LNCaP clone FGC (cell line): ENCODE measurements around the gene SCYL1.

Experiments used
- DNase-seq: peaks from one replicate; pipeline ENCODE4 v3.0.0-alpha.2; 2011; ENCODE audit warnings: low read depth
- H3K4me3 ChIP-seq: 2 replicates; pipeline ENCODE4 v1.5.1; 2011; ENCODE audit warnings: mild to moderate bottlenecking, low read depth, low read length, control low read depth
- TF ChIP-seq, protein P1 (sequence below): IDR thresholded peaks from 2 replicates; pipeline ENCODE4 v1.5.1; 2012; ENCODE audit warnings: mild to moderate bottlenecking; ENCODE audit not compliant: control insufficient read depth, insufficient read depth; ENCODE audit errors: extremely low read depth

The SCYL1 gene

DNA sequence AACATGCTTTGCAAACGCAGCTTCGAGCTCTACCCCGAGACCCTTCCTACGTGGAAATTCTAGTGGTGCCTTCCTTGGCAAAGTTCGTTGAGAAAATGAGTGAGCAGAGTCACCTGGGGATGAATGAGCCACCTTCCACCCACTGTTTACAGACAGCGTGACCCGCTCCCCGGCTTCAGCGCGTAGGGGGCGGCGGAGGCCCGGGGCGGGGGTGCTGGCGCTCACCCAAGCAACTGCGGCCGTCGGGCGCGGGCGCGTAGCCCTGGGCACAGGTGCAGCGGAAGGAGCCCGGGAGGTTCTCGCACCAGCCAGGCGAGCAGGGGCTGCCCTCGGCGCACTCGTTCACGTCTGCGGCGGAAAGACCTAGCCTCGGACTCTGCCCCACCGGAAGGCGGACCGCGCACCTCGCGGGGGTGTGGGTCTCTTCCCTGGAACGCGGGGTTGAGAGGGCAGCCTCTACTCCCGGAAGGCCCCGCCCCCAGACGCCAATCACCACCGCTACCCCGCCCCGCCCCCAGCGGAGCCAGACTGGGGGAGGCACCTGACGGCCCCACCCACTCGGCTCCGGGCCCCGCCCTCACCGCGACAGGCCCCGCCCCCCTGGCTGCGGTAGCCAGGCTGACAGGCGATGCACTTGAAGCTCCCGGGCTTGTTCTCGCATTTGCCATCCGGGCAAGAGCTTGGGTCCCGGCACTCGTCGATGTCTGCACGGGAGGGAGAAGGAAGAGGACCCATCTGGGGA is 21.5 kb downstream of the SCYL1 start:
- no peak for DNase-seq
- peak overlapping the region; percentile 42 for H3K4me3 ChIP-seq
- TF ChIP-seq, protein P1, sequence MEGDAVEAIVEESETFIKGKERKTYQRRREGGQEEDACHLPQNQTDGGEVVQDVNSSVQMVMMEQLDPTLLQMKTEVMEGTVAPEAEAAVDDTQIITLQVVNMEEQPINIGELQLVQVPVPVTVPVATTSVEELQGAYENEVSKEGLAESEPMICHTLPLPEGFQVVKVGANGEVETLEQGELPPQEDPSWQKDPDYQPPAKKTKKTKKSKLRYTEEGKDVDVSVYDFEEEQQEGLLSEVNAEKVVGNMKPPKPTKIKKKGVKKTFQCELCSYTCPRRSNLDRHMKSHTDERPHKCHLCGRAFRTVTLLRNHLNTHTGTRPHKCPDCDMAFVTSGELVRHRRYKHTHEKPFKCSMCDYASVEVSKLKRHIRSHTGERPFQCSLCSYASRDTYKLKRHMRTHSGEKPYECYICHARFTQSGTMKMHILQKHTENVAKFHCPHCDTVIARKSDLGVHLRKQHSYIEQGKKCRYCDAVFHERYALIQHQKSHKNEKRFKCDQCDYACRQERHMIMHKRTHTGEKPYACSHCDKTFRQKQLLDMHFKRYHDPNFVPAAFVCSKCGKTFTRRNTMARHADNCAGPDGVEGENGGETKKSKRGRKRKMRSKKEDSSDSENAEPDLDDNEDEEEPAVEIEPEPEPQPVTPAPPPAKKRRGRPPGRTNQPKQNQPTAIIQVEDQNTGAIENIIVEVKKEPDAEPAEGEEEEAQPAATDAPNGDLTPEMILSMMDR, result no peak

DNA sequence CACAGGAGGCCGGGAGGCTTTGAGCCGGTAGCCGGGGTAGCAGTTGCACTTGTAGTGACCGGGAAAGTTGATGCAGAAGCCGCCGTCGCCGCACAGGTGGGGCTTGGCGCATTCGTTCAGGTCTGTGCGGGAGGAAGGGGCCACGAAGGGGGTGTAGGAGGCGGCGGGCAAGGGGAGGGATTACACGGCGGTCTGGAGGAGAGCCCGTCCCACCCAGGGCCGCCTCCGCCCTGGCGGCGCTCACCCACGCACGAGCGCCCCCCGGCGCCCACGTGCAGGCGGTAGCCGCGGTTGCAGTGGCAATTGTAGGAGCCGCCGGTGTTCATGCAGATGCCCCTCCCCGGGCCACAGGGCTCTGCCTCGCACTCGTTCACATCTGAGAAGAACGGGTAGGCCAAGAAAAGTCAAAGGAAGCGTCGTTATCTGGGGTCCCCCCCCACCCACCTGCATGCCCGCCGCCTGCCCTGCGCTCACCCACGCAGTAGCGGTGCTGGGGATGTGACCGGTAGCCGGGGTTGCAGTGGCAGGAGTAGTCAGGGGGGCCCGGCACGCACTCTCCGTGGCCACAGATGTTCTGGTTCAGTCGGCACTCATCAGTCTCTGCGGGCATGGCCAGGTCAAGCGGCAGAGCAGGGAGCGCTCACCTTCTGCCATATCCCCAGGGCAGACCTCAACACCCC is 22.7 kb downstream of the SCYL1 start:
- no peak for DNase-seq
- TF ChIP-seq, protein P1, result no peak
- H3K4me3 ChIP-seq, result no peak overlapping the region

DNA sequence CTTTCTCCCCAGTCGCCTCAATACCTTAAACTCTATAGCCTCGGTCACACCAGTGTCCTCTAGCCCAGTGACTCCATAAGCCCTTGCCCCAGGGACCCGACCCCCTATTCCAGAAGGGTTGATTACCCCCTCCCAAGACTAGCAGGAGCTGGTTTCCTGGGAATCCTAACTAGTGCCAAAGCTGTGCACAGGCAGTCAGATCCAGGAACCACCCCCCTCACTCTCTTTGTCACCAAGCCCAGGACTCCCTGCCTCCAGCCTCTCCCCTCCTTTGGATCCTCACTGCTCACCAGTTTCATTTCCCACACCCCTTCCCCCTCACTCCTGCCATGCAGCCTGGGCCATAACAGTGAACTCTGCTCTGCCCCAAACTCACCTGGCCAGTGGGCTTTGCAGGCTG is 23.5 kb downstream of the SCYL1 start:
- no peak for DNase-seq
- TF ChIP-seq, protein P1, result no peak
- no peak overlapping the region for H3K4me3 ChIP-seq

DNA sequence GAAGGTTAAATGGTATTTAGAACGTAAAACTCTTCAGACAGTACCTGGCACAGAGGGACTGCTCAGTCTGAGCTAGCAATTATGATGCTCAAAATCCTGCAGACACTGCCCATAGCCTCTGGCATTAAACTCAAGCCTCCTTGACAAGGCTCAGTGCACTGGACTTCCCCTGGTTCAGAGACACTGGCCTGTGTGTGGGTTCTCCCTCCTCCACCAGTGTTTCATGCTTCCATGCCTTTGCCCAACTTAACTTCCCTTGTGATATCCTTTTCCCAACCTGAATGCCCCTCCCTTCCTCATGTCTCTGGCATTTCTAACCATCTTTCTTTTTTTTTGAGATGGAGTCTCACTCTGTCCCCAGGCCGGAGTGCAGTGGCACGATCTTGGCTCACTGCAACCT is 24.2 kb downstream of the SCYL1 start:
- DNase-seq, result no peak
- H3K4me3 ChIP-seq, result no peak overlapping the region
- TF ChIP-seq, protein P1, result no peak

DNA sequence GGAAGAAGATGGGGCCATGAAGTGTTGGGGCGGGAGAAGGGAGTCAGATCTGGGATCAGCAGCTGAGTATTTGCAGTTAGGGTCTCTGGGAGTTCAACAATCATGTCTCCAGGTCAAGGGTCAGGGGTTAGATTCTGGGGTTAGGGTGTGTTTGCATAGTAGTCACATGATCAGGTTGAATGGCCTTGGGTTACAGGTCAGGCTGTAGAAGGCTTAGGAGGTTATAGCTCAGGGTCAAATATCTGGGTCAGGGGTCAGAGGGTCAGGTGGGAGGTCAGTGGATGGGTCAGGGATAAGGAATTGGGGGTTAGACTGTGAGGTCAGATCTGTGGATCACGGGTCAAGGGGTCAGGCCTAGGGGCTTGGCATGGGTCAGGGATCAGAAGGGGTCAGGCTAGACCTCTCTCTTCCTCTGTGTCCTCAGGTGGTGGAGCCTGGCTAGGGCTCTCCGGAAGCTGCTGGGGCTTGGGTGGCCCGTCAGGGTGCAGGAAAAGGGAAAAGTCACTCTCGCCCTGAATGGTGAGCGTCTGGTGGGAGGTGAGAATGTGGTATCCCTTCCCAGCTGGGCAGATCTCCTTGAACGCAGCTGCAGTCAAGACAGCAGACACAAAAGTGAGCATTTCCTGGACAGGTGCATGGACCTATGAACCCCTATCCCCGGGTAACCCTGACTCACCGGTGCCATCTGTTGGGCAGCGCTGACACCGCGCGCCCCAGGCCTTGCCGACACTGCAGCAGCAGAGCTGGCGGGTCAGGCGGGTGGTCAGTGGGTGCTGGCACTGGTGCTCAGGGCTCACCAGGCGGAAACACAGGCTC is 26.9 kb downstream of the SCYL1 start:
- TF ChIP-seq, protein P1, result peak; percentile 77
- no peak for DNase-seq
- no peak overlapping the region for H3K4me3 ChIP-seq

DNA sequence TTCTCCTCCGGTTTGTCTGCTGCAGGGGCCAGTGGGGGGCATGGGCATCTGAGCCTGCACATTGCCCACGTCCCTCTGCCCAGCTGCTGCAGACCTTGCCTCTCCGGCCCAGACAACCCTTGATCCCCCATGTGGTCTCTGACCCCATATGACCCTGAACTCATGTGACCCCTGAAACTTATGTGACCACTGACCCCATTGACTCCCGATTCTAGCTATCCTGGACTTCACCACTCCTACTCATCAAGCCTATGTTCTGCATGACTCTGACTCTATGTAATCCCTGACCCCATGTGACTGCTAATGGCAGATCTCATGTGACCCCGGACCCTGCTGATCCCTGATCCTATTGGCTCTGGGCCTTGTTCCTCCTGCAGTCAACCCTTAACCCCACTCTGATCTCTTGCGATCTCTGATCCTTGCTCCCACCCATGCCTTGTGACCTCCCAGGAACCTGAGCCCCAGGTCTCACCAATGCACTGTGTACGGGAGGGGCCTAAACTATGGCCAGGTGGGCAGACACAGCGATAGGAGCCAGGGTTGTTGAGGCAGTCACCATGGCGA is 27.6 kb downstream of the SCYL1 start:
- TF ChIP-seq, protein P1, result no peak
- DNase-seq, result no peak
- no peak overlapping the region for H3K4me3 ChIP-seq
